ENCODE data around the gene FBXO4.

Gene FBXO4

DNA sequence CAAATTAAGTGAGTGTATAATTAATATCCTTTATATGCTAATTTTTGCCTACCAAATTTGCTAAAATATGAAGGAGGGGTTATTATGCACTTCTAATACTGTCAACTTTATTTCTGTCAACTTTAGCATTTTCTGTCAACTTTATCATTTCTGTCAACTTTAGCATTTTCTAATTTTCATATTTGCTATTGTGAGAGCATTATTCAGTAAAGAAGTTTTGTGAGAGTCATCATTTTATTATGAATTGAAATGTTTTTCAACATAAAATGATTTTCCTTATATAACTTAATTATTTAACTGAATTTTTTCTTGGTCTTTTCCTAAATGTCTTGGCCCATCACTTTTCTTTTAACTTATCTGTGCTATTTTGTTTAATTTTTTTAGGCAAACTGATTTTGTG, 58.2 kb downstream of the FBXO4 start:
- Histone ChIP-seq H3K9me3 (replicated peaks; ENCODE audit: insufficient read depth, low read length) (no peaks in the 10 kb centered on the region), H3K27me3 (replicated peaks; ENCODE audit: insufficient read depth, low read length) (no peaks in the 10 kb centered on the region), H3K36me3 (replicated peaks; ENCODE audit: insufficient read depth, low read length) (no peaks in the 10 kb centered on the region), H4K20me1 (ENCODE audit: insufficient read depth, low read length) (no peaks in the 10 kb centered on the region), H3K4me1 (ENCODE audit: low read length) (0 out of 2 replicates have a peak, but pooled peaks cover 3% of the 10 kb centered on the region), H3K9ac (ENCODE audit: low read length) (no peak overlapping the region), H2AFZ (ENCODE audit: low read length) (no peak overlapping the region), H3K4me3 (ENCODE audit: low read length) (no peak overlapping the region), H3K79me2 (ENCODE audit: low read length) (no peaks in the 10 kb centered on the region), H3K27ac (ENCODE audit: low read length) (no peak overlapping the region), H3F3A (ENCODE audit: insufficient read depth, low read length) (no peaks in the 10 kb centered on the region), H3K4me2 (ENCODE audit: low read depth, low read length) (no peak overlapping the region), H3K9me2 (replicated peaks; ENCODE audit: insufficient read depth, low read length) (no peaks in the 10 kb centered on the region)
- DNase-seq, result no peak
- TF ChIP-seq EZH2phosphoT487 (IDR thresholded peaks at IDR 0.05; ENCODE audit: low read length) (no peak), EZH2 (optimal IDR thresholded peaks at IDR 0.05; ENCODE audit: low read depth, low read length) (no peak)
- TF ChIP-seq, protein P1, sequence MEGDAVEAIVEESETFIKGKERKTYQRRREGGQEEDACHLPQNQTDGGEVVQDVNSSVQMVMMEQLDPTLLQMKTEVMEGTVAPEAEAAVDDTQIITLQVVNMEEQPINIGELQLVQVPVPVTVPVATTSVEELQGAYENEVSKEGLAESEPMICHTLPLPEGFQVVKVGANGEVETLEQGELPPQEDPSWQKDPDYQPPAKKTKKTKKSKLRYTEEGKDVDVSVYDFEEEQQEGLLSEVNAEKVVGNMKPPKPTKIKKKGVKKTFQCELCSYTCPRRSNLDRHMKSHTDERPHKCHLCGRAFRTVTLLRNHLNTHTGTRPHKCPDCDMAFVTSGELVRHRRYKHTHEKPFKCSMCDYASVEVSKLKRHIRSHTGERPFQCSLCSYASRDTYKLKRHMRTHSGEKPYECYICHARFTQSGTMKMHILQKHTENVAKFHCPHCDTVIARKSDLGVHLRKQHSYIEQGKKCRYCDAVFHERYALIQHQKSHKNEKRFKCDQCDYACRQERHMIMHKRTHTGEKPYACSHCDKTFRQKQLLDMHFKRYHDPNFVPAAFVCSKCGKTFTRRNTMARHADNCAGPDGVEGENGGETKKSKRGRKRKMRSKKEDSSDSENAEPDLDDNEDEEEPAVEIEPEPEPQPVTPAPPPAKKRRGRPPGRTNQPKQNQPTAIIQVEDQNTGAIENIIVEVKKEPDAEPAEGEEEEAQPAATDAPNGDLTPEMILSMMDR (IDR thresholded peaks at IDR 0.05; ENCODE audit: low read length), result no peak

DNA sequence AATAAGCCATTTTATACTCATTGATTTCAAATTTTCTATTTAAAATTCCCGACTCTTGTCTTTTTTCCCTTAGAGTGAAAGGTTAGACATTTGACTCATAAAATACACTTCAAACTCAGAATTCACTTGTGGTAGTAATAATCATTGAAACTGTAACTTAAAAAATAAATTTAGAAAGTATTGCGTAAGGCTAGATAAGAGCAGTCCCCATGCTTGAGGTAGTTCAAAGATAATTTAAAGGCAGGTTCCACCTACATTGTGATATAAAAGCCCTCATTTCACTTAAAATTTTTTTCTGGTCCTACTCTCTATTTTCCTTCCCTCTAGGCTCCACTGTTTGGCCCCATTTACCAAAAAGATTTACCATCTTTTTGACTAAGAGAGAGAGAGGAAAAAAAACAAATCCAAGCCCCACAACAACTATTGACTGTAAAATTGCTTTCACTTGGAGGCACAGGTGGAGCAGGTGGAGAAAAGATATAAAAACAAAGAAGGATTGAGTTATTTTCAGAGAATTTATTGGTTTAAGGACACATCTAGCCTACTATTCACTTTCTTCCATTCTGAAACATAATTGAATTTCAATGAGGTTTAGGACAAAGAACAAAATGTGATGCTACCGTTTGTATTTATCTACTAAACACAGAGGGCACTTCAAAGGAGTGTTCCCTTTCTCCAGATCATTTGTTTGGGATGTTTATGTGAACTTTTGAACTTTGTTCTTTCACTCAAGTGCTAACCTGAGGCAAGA, 61.0 kb downstream of the FBXO4 start:
- Histone ChIP-seq H3K4me2 (ENCODE audit: low read depth, low read length) (no peak overlapping the region), H3K4me1 (ENCODE audit: low read length) (no peaks in the 10 kb centered on the region), H3K27me3 (replicated peaks; ENCODE audit: insufficient read depth, low read length) (no peaks in the 10 kb centered on the region), H4K20me1 (ENCODE audit: insufficient read depth, low read length) (no peaks in the 10 kb centered on the region), H3K9me3 (replicated peaks; ENCODE audit: insufficient read depth, low read length) (no peaks in the 10 kb centered on the region), H3K79me2 (ENCODE audit: low read length) (no peaks in the 10 kb centered on the region), H3K36me3 (replicated peaks; ENCODE audit: insufficient read depth, low read length) (no peaks in the 10 kb centered on the region), H3K27ac (ENCODE audit: low read length) (no peak overlapping the region), H3K9me2 (replicated peaks; ENCODE audit: insufficient read depth, low read length) (no peaks in the 10 kb centered on the region), H3F3A (ENCODE audit: insufficient read depth, low read length) (no peaks in the 10 kb centered on the region), H3K9ac (ENCODE audit: low read length) (no peak overlapping the region), H2AFZ (ENCODE audit: low read length) (no peak overlapping the region), H3K4me3 (ENCODE audit: low read length) (no peak overlapping the region)
- no peak for DNase-seq
- TF ChIP-seq, protein P1 (IDR thresholded peaks at IDR 0.05; ENCODE audit: low read length), result no peak
- TF ChIP-seq EZH2phosphoT487 (IDR thresholded peaks at IDR 0.05; ENCODE audit: low read length) (no peak), EZH2 (optimal IDR thresholded peaks at IDR 0.05; ENCODE audit: low read depth, low read length) (no peak)
